ENCODE data around the gene TMIGD3.
"Not testable (repeated sequence)": the region's sequence is repeated elsewhere in the genome, so short reads cannot be mapped to it uniquely, and the experiment has no call there.

TMIGD3 gene

GRCh38 chr1:111503585-111504060 lies at the start of gene TMIGD3, which contains the start of gene ADORA3:
TMIGD3 (minus strand) TSS chr1:111503633; CDS start chr1:111503354, 279 bp downstream.
ADORA3 (minus strand) TSS chr1:111503633; CDS start chr1:111503354, 279 bp downstream.
- DNase-seq (ENCODE audit: low spot score): no peak

DNA sequence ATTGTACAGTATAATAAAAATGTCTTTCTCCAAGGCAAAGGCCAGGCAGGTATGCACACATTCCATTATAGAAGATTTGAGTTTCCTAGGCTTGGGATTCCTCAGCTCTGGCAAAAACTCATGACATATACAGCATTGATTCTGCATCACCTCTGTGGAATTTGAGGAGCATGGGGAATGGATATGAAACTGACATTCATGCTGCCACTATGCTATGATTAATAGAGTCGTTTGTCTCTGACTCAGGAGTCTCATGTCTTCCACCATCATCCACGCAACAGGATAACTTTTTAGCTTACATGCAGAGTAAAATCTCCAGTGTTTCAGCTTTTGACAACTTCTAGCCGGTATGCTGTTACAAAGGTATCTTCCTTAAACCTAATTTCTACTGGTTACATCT lies 49.8 kb upstream of the TMIGD3 start:
- no peak for DNase-seq (ENCODE audit: low spot score)

DNA sequence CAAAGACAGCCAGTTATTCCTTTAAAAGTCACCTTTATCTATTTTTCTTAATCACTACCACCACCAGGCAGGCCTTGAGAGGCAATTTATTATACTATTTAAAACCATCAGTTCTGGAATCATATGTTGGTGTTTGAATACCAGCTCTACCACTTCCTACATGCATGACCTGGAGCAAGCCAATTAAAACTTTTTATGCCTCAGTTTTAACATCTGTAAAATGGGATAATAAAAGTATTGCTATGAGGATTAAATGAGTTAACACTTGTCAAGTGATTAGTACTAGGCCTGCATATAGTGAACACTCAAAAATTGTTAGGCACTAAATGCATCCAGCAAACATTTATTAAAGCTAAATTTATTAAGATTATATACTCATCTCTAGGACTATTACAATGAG lies 49.2 kb upstream of the TMIGD3 start:
- no peak for DNase-seq (ENCODE audit: low spot score)

GRCh38 chr1:111551623-111552411 lies 48.4 kb upstream of the TMIGD3 start:
- no peak for DNase-seq (ENCODE audit: low spot score)

DNA sequence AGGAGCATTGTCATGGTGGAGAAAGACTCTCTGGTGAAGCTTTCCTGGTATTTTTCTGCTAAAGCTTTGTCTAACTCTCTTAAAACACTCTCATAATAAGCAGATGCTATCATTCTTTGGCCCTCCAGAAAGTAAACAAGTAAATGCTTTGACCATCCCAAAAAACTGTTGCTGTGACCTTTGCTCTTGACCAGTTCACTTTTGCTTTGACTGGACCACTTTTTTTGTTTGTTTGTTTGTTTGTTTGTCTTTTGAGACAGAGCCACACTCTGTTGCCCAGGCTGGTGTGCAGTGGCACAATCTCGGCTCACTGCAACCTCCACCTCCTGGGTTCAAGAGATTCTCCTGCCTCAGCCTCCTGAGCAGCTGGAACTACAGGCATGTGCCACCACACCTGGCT lies 44.4 kb upstream of the TMIGD3 start:
- DNase-seq (ENCODE audit: low spot score): not testable (repeated sequence)

DNA sequence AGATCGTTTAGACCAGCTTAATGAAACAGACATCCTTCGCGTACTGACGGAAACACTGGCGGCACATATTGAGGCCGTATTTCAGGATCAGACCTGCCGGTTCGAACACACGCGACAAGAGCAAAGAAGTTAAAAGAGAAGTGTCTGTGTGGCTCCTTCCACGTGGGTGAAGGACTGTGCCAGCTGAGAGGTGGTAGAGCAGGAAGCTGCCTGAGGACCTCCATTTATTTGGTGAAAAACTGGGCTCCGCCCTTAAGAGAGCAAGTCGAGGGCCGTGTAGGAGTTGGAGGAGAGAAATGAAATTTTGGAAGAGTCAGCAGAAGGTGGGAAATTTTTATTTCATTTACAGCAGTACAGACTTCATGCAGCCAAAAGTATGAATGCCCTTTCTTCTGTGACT lies 38.8 kb upstream of the TMIGD3 start:
- no peak for DNase-seq (ENCODE audit: low spot score)

DNA sequence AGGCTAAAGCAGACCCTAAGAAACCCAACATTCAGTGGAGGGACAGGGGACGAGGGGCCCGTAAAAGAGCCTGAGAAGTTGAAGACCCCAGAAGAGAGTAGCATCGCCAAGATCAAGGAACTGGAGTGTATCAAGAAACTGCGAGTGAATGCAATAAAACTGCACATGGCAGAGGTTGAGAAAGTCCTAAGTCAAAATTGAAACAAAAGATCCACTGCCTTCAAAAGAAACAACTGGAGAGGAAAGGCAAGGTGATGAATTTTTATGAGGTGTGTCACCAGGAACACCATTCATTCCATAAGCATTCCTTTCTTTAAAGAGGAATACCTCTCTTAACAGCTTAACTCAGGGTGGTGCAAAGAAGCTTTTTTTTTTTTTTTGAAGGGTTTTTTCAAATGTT lies 38.3 kb upstream of the TMIGD3 start:
- DNase-seq (ENCODE audit: low spot score): no peak

GRCh38 chr1:111540928-111541327 lies 37.5 kb upstream of the TMIGD3 start:
- no peak for DNase-seq (ENCODE audit: low spot score)

DNA sequence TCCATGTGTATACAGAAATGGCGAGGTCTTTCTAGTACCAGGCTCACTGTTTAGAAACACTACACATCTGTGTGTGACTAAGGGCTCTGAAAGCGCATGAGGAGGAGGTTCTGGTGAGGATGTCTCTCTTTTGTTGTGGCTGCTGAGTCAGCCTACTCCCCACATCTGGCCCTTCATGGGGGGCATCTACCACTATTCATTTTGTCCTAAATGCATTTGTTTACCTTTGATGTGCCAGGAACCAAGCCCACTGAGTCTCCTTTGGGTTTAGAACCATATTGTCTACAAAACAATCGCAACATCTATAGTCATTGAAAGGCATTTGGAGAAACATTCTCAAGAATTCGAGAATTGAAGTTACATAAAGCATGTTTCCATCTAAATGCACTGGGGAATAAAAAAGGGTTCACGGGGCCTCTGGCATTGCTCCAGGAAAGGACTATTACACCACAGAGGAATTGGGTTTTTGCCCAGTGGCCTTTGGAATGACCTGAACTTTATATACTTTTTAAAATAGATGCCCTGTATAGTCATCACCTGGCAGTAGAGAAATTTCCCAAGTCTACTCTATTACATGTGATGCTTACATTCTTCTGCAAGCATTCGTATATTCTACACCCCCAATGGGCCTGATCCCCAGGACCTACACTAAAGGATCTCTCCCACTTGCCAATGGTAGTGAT lies 35.1 kb upstream of the TMIGD3 start:
- DNase-seq (ENCODE audit: low spot score): no peak

GRCh38 chr1:111535256-111536191 lies 32.1 kb upstream of the TMIGD3 start:
- peak; percentile 67 for DNase-seq (ENCODE audit: low spot score)

- DNase-seq (ENCODE audit: low spot score): no peak
Measured at GRCh38 chr1:111520053-111520452, 16.6 kb upstream of the TMIGD3 start.

DNA sequence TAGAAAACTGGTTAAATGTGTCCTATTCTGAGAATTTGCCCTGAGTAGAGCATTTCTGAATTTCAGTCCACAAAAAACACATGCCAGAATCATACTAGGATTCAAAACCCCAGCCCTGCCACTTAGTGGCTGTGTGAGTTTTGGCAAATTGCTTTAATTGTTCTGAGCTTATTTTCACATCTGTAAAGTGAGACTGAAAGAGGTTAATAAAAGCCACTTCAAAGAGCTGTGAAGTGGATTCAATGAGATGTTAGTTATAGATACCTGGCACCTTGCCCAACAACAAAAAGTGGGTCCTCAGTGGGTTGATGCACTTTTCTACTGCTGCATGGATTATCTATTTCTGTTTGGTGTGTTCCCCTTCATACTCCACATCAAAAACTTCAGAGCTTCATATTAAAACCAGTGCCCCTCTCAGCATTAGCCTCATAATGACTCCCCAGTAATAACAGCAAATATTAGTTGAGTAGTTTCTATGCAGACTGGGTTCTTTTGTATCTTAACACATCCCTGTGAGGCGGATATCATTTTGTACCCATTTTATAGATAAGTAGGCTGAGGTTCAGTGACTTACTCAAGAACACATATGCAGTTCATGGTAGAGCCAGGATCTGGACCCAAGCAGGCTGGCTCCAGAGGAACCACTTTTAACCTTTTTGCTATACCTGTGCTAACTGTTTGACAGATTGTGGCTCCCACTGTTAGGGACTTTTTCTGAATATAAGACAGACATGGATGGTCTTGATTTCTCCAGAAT lies 14.2 kb upstream of the TMIGD3 start:
- no peak for DNase-seq (ENCODE audit: low spot score)

- DNase-seq (ENCODE audit: low spot score): peak; percentile 55
Measured at GRCh38 chr1:111516005-111516535, 12.6 kb upstream of the TMIGD3 start.

GRCh38 chr1:111515291-111516004 lies 12.0 kb upstream of the TMIGD3 start:
- no peak for DNase-seq (ENCODE audit: low spot score)

- peak; percentile 90 for DNase-seq (ENCODE audit: low spot score)
Measured at GRCh38 chr1:111513410-111514020, 10.1 kb upstream of the TMIGD3 start.

DNA sequence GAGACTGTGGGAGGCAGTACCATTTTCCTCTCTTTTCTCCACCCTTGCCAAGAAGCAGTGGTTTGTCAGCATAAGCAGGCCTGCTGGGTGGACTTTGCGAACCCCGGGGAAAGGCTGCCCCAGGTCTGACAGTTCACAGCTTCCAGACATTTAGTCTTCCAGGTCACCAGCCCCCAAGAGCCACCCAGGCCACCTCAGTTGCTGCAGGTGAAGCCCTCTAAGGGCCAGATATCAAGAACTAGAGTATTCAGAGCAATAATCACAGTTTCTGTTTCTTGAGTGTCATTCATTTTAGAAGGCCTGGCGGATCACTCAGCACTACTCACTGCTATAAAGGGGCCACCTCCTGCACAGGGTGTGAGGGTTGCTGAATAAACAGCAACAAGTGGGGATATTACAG lies 9.5 kb upstream of the TMIGD3 start:
- no peak for DNase-seq (ENCODE audit: low spot score)

- DNase-seq (ENCODE audit: low spot score): no peak
Measured at GRCh38 chr1:111512132-111512889, 8.9 kb upstream of the TMIGD3 start.

DNA sequence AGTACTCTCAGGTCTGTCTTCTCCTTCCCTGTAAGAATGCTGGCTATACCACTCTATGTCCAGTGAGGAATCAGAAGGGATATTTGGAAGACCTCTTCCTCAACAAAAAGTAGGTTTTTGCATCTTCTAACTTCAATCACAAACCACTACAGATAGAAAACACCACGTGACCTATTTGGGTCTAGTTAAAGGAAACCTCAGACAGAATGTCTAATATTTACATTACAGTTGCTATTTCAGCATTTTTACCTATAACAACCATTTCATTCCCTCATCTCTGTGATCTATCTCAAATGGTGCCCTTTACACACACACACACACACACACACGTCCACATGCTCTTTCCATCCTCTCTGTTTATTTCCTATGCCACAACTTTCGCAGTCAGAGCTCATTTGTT lies 7.9 kb upstream of the TMIGD3 start:
- DNase-seq (ENCODE audit: low spot score): no peak

DNA sequence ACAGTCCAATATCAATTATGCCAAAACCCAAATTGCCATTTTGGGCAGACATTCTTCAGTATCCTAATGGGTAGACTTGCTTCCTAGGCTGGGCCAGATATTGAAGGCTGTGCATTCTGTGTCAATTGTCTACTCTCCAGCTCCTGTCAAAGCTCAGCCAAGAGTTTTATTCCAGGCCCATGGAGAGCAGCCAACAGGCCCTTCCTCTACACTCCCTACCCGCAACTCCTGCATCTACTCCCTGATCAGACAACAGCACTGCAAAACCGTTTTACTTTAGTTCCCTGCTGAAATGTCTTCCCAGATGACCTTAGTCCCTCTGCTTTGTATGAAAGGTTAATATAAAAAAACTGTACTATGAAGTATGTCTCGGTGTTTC lies 6.6 kb upstream of the TMIGD3 start:
- DNase-seq (ENCODE audit: low spot score): no peak
